ENCODE data around the gene EFCAB13. TPM values are rescaled to one million over a fixed set of nuclear protein-coding genes. Genes with fewer than 3 reads are reported as not detected.
"Not testable (repeated sequence)": the region's sequence is repeated elsewhere in the genome, so short reads cannot be mapped to it uniquely, and the experiment has no call there.

EFCAB13 gene
- total and polyA plus RNA-seq, 2 of the 4 experiments (the other 2 are of a cell fraction) = 0.77 to 1.4 TPM

GRCh38 chr17:47427985-47428384, 104.2 kb downstream of the EFCAB13 start:
- Histone ChIP-seq H3K9me1 (ENCODE audit: insufficient read depth, low read length) (no peaks in the 10 kb centered on the region), H3K14ac (replicated peaks; ENCODE audit: low read depth, low read length) (no peak overlapping the region), H2AK5ac (ENCODE audit: low read depth, low read length) (no peak overlapping the region), H3K27ac (ENCODE audit: insufficient read depth, low read length) (no peak overlapping the region), H3K4me2 (ENCODE audit: low read depth, low read length) (no peak overlapping the region), H3K18ac (ENCODE audit: low read depth, low read length) (no peak overlapping the region), H2BK5ac (ENCODE audit: low read depth, low read length, poor library complexity, severe bottlenecking) (no peak overlapping the region), H4K5ac (ENCODE audit: low read depth, low read length) (no peak overlapping the region), H3K36me3 (ENCODE audit: control insufficient read depth, insufficient read depth, low read length) (peaks cover 1% of the 10 kb centered on the region; the same call in 1 of the 2 replicates), H3K27me3 (ENCODE audit: control insufficient read depth, insufficient read depth, low read length) (no peaks in the 10 kb centered on the region; the same call in 1 of the 2 replicates), H3K56ac (ENCODE audit: extremely low read depth, insufficient read depth, low read length) (no peak overlapping the region), H3K9ac (ENCODE audit: low read depth, low read length) (no peak overlapping the region), H3K79me1 (ENCODE audit: low read depth in 1 of 2, low read length in 2 of 2) (0 out of 4 replicates have a peak, but pooled peaks cover 0 to 3% of the 10 kb centered on the region in 2 experiments), H3K9me3 (ENCODE audit: control insufficient read depth, insufficient read depth, low read length) (no peaks in the 10 kb centered on the region), H4K8ac (ENCODE audit: low read depth in 2 of 2, low read length in 2 of 2) (no peak overlapping the region), H2AFZ (replicated peaks; ENCODE audit: low read length, poor library complexity) (no peak overlapping the region), H3K4me1 (ENCODE audit: control insufficient read depth, insufficient read depth, low read length) (no peaks in the 10 kb centered on the region), H4K91ac (ENCODE audit: insufficient read depth, low read depth, low read length) (no peak overlapping the region), H2BK120ac (ENCODE audit: low read depth, low read length) (no peak overlapping the region), H4K20me1 (ENCODE audit: insufficient read depth, low read length) (no peaks in the 10 kb centered on the region), H2AK9ac (replicated peaks; ENCODE audit: low read depth, low read length, poor library complexity) (no peak overlapping the region), H2BK15ac (ENCODE audit: low read depth, low read length) (no peak overlapping the region), H3K4ac (ENCODE audit: low read depth, low read length) (no peak overlapping the region), H2BK20ac (ENCODE audit: low read depth, low read length) (no peak overlapping the region), H3K4me3 (ENCODE audit: insufficient read depth, low read depth, low read length) (no peak overlapping the region), H3K23ac (ENCODE audit: low read depth, low read length) (no peak overlapping the region)
- ATAC-seq (ENCODE audit: low read depth) (no peak), DNase-seq (no peak)
- TF ChIP-seq ELK1 (IDR thresholded peaks at IDR 0.05; ENCODE audit: borderline replicate concordance, low read depth, low read length) (no peak), SMC3 (IDR thresholded peaks at IDR 0.05; ENCODE audit: low read depth, low read length) (no peak), USF2 (IDR thresholded peaks at IDR 0.05; ENCODE audit: low read depth, low read length) (no peak), POLR2A (IDR thresholded peaks at IDR 0.05; ENCODE audit: low read depth, low read length) (no peak)
- intact Hi-C loops (cut with micrococcal nuclease) = no loop called here
- dilution Hi-C loops (cut with HindIII; ENCODE audit: low sequenced_read_pairs, unreplicated experiment) = no loop called here
- no TSS peak for BruUV-seq (replicated peaks)
- in situ Hi-C loops (cut with MboI; ENCODE audit: low sequenced_read_pairs) = no loop called here
- WGBS, 2 experiments (ENCODE audit: extremely low coverage in 2 of 2, insufficient read length in 1 of 2) = no CpG with 5 or more reads among the region's 2 CpGs
- ChIA-PET POLR2A (ENCODE audit: unreplicated experiment) (no interaction called here), CTCF (no interaction called here)

- H2BK5ac ChIP-seq (ENCODE audit: low read depth, low read length, poor library complexity, severe bottlenecking); H3K4me3 ChIP-seq (ENCODE audit: insufficient read depth, low read depth, low read length); H3K56ac ChIP-seq (ENCODE audit: extremely low read depth, insufficient read depth, low read length); H4K91ac ChIP-seq (ENCODE audit: insufficient read depth, low read depth, low read length); H3K4me1 ChIP-seq (ENCODE audit: control insufficient read depth, insufficient read depth, low read length); H4K5ac ChIP-seq (ENCODE audit: low read depth, low read length); H3K9me1 ChIP-seq (ENCODE audit: insufficient read depth, low read length); dilution Hi-C loops (cut with HindIII; ENCODE audit: low sequenced_read_pairs, unreplicated experiment); H3K4ac ChIP-seq (ENCODE audit: low read depth, low read length); ATAC-seq (ENCODE audit: low read depth); H3K79me1 ChIP-seq (ENCODE audit: low read depth in 1 of 2, low read length in 2 of 2); H2AK5ac ChIP-seq (ENCODE audit: low read depth, low read length); H2AFZ ChIP-seq (replicated peaks; ENCODE audit: low read length, poor library complexity); H3K27me3 ChIP-seq (ENCODE audit: control insufficient read depth, insufficient read depth, low read length); H3K9ac ChIP-seq (ENCODE audit: low read depth, low read length); POLR2A ChIA-PET (ENCODE audit: unreplicated experiment); H3K36me3 ChIP-seq (ENCODE audit: control insufficient read depth, insufficient read depth, low read length); in situ Hi-C loops (cut with MboI; ENCODE audit: low sequenced_read_pairs); H4K8ac ChIP-seq (ENCODE audit: low read depth in 2 of 2, low read length in 2 of 2); BruUV-seq (replicated peaks); intact Hi-C loops (cut with micrococcal nuclease); H3K27ac ChIP-seq (ENCODE audit: insufficient read depth, low read length); H2BK20ac ChIP-seq (ENCODE audit: low read depth, low read length); H4K20me1 ChIP-seq (ENCODE audit: insufficient read depth, low read length); H3K14ac ChIP-seq (replicated peaks; ENCODE audit: low read depth, low read length); H3K18ac ChIP-seq (ENCODE audit: low read depth, low read length); CTCF ChIA-PET; DNase-seq; H3K23ac ChIP-seq (ENCODE audit: low read depth, low read length); H2AK9ac ChIP-seq (replicated peaks; ENCODE audit: low read depth, low read length, poor library complexity); H2BK15ac ChIP-seq (ENCODE audit: low read depth, low read length); H3K9me3 ChIP-seq (ENCODE audit: control insufficient read depth, insufficient read depth, low read length); H2BK120ac ChIP-seq (ENCODE audit: low read depth, low read length); H3K4me2 ChIP-seq (ENCODE audit: low read depth, low read length): not testable (repeated sequence)
- no CpG with 5 or more reads among the region's 9 CpGs for WGBS, 2 experiments (ENCODE audit: extremely low coverage in 2 of 2, insufficient read length in 1 of 2)
These were observed 108.5 kb downstream of the EFCAB13 start for GRCh38 chr17:47432240-47432639.

Measured in IMR-90 (cell line).